Activated naive CD8-positive, alpha-beta T cell treated with anti-CD3 and anti-CD28 coated beads for 36 hours (primary cell): ENCODE results near the gene CASQ2. TPM values are rescaled to one million over a fixed set of nuclear protein-coding genes. Genes with fewer than 3 reads are reported as not detected.

ENCODE experiments used
- DNase-seq: peaks from one replicate; pipeline ENCODE4 v3.0.0; 2021
- H3K27ac Mint-ChIP-seq: one replicate; pipeline ENCODE4 v1.8.0; 2022; ENCODE audit warnings: mild to moderate bottlenecking, moderate library complexity, mixed read lengths
- H3K27me3 Mint-ChIP-seq: one replicate; pipeline ENCODE4 v1.8.0; 2022; ENCODE audit warnings: mild to moderate bottlenecking, mixed read lengths
- H3K36me3 Mint-ChIP-seq: one replicate; pipeline ENCODE4 v1.8.0; 2021; ENCODE audit warnings: mild to moderate bottlenecking, mixed read lengths
- H3K4me1 Mint-ChIP-seq: one replicate; pipeline ENCODE4 v1.8.0; 2021; ENCODE audit warnings: mixed read lengths
- H3K4me3 Mint-ChIP-seq: one replicate; pipeline ENCODE4 v1.8.0; 2022; ENCODE audit warnings: mild to moderate bottlenecking, moderate library complexity, mixed read lengths
- H3K9me3 Mint-ChIP-seq: one replicate; pipeline ENCODE4 v1.8.0; 2022; ENCODE audit warnings: mixed read lengths
- total RNA-seq, 2 experiments: library from RNA; stranded (reverse); gene quantifications; one replicate each; pipeline ENCODE4 v1.2.3, GENCODE V29; 2021

CASQ2 gene
- not detected for total RNA-seq

GRCh38 chr1:115768549-115768948 is at the start of gene CASQ2:
TSS of gene CASQ2 (minus strand) at chr1:115768714. CDS start at chr1:115768541, 173 bp downstream.
- DNase-seq: no peak
- H3K4me1 Mint-ChIP-seq: no peaks in the 10 kb centered on the region
- peaks cover 8% of the 10 kb centered on the region for H3K27me3 Mint-ChIP-seq
- H3K4me3 Mint-ChIP-seq: no peak within 1 kb of the TSS
- no peak within 1 kb of the TSS for H3K27ac Mint-ChIP-seq
- no peaks in the 10 kb centered on the region for H3K9me3 Mint-ChIP-seq
- H3K36me3 Mint-ChIP-seq: no peaks in the 10 kb centered on the region

GRCh38 chr1:115815694-115816093 is 47.2 kb upstream of the CASQ2 start:
- no peaks in the 10 kb centered on the region for H3K36me3 Mint-ChIP-seq
- no peak overlapping the region for H3K4me3 Mint-ChIP-seq
- DNase-seq: no peak
- no peak overlapping the region for H3K27ac Mint-ChIP-seq
- H3K9me3 Mint-ChIP-seq: no peaks in the 10 kb centered on the region
- peaks cover 31% of the 10 kb centered on the region for H3K27me3 Mint-ChIP-seq
- H3K4me1 Mint-ChIP-seq: no peaks in the 10 kb centered on the region

- Mint-ChIP-seq H3K4me1 (no peaks in the 10 kb centered on the region), H3K36me3 (no peaks in the 10 kb centered on the region), H3K4me3 (no peak overlapping the region), H3K27ac (no peak overlapping the region), H3K9me3 (no peaks in the 10 kb centered on the region), H3K27me3 (peaks cover 31% of the 10 kb centered on the region)
- no peak for DNase-seq
Observed at GRCh38 chr1:115814685-115815398, 46.3 kb upstream of the CASQ2 start.

DNA sequence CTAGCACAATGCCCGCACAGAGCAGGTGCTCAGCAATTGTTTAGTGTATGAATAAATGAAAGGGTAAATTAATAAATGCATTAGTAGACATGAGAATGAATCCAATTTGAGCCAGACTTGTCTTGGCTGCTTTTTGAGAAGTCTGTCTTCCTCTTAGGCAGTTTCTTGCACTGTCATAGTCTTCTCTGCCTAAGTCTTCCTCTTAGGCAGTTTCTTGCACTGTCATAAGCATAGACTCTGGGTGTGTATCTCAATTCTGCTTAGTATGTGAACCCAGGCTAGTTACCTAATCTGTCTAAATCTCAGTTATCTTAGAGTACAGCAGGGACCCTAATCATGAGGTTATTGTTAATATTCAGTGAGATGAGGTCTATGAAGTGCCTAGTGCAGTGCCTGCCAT is 45.2 kb upstream of the CASQ2 start:
- no peaks in the 10 kb centered on the region for H3K4me1 Mint-ChIP-seq
- no peaks in the 10 kb centered on the region for H3K36me3 Mint-ChIP-seq
- H3K27ac Mint-ChIP-seq: no peak overlapping the region
- H3K4me3 Mint-ChIP-seq: no peak overlapping the region
- peaks cover 31% of the 10 kb centered on the region for H3K27me3 Mint-ChIP-seq
- DNase-seq: no peak
- H3K9me3 Mint-ChIP-seq: no peaks in the 10 kb centered on the region

- Mint-ChIP-seq H3K4me1 (no peaks in the 10 kb centered on the region), H3K4me3 (no peak overlapping the region), H3K9me3 (no peaks in the 10 kb centered on the region), H3K27ac (no peak overlapping the region), H3K27me3 (peaks cover 26% of the 10 kb centered on the region), H3K36me3 (no peaks in the 10 kb centered on the region)
- DNase-seq: no peak
Observed at GRCh38 chr1:115811140-115811828, 42.8 kb upstream of the CASQ2 start.

DNA sequence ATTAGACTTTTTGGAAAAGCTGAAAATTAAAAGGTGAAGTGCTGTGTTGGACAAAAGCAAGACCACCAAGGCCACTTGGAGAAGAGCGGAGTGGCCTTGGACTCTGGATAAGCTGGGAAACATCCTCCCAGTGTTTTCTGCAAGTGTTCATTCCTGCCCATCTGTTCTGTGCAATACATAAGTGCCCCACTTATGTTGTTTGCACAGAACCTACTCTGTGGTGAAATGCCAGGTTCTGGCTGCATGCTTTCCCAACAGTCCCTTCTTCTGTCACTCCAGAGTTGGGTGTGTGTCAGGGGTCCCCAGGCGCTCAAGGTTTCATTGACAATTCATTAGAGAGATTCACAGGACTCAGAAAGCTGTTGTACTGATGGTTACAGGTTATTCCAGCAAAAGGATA is 42.1 kb upstream of the CASQ2 start:
- Mint-ChIP-seq H3K4me1 (no peaks in the 10 kb centered on the region), H3K9me3 (no peaks in the 10 kb centered on the region), H3K27ac (no peak overlapping the region), H3K36me3 (no peaks in the 10 kb centered on the region), H3K27me3 (peaks cover 20% of the 10 kb centered on the region), H3K4me3 (no peak overlapping the region)
- DNase-seq: no peak

DNA sequence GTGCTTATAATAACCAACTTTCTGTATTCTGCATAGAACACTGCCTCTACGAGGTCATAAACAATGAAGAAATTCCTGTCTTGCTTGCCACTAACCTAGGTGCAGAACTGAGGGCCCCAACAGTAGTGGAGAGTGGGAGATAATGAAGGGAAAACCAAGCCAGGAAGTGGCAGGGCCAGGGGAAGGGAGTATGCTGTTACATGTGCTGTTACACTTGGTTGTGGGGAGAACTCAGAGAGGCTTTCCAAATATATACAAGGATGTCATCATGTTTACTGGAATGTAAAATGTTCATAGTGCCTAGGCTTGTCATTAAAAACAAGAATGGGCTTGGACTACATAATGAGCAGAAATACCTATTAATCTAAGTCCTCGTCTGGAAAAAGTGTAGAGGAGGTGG is 41.3 kb upstream of the CASQ2 start:
- Mint-ChIP-seq H3K9me3 (no peaks in the 10 kb centered on the region), H3K4me1 (no peaks in the 10 kb centered on the region)

GRCh38 chr1:115809076-115809475 is 40.6 kb upstream of the CASQ2 start:
- Mint-ChIP-seq H3K4me1 (no peaks in the 10 kb centered on the region), H3K27ac (no peak overlapping the region), H3K36me3 (no peaks in the 10 kb centered on the region), H3K9me3 (no peaks in the 10 kb centered on the region), H3K27me3 (peaks cover 28% of the 10 kb centered on the region), H3K4me3 (no peak overlapping the region)
- DNase-seq: no peak

More for the DNA sequence above, 41.3 kb upstream of the CASQ2 start:
- no peak overlapping the region for H3K27ac Mint-ChIP-seq
- peaks cover 22% of the 10 kb centered on the region for H3K27me3 Mint-ChIP-seq
- no peak overlapping the region for H3K4me3 Mint-ChIP-seq
- DNase-seq: no peak
- no peaks in the 10 kb centered on the region for H3K36me3 Mint-ChIP-seq

GRCh38 chr1:115807723-115808122 is 39.2 kb upstream of the CASQ2 start:
- DNase-seq: peak; percentile 8
- H3K27ac Mint-ChIP-seq: no peak overlapping the region
- peaks cover 20% of the 10 kb centered on the region for H3K27me3 Mint-ChIP-seq
- H3K4me1 Mint-ChIP-seq: no peaks in the 10 kb centered on the region
- H3K4me3 Mint-ChIP-seq: no peak overlapping the region
- no peaks in the 10 kb centered on the region for H3K9me3 Mint-ChIP-seq
- H3K36me3 Mint-ChIP-seq: no peaks in the 10 kb centered on the region

DNA sequence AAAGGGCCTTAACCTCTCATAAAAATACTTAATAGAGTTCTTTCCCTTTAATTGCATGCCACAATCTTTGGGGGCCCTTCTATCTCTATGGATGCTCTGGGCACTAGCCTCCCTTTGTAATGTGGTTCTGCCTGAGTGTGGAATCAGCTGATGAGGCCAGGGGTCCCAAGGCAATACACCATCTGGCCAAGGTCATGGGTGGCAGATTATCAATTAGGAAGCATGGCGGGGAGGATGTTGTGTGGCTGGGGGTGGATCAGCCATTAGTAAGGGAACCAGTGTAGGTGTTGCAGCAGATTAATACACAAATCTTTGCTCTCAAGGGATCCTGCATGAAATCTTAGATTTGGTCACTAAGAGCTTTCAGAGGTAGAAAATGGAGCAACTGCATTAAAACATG is 37.1 kb upstream of the CASQ2 start:
- no peaks in the 10 kb centered on the region for H3K4me1 Mint-ChIP-seq
- H3K9me3 Mint-ChIP-seq: no peaks in the 10 kb centered on the region
- no peaks in the 10 kb centered on the region for H3K36me3 Mint-ChIP-seq
- H3K4me3 Mint-ChIP-seq: no peak overlapping the region
- peaks cover 23% of the 10 kb centered on the region for H3K27me3 Mint-ChIP-seq
- no peak overlapping the region for H3K27ac Mint-ChIP-seq
- DNase-seq: no peak

GRCh38 chr1:115802416-115802815 is 33.9 kb upstream of the CASQ2 start:
- H3K36me3 Mint-ChIP-seq: no peaks in the 10 kb centered on the region
- H3K4me3 Mint-ChIP-seq: no peak overlapping the region
- no peaks in the 10 kb centered on the region for H3K9me3 Mint-ChIP-seq
- H3K27me3 Mint-ChIP-seq: peaks cover 17% of the 10 kb centered on the region
- no peaks in the 10 kb centered on the region for H3K4me1 Mint-ChIP-seq
- H3K27ac Mint-ChIP-seq: no peak overlapping the region
- DNase-seq: no peak

- DNase-seq: no peak
Observed at GRCh38 chr1:115797486-115797885, 29.0 kb upstream of the CASQ2 start.

GRCh38 chr1:115796897-115797296 is 28.4 kb upstream of the CASQ2 start:
- DNase-seq: no peak
- Mint-ChIP-seq H3K36me3 (no peaks in the 10 kb centered on the region), H3K4me3 (no peak overlapping the region), H3K27me3 (peaks cover 27% of the 10 kb centered on the region), H3K27ac (no peak overlapping the region), H3K9me3 (no peaks in the 10 kb centered on the region), H3K4me1 (no peaks in the 10 kb centered on the region)

More at GRCh38 chr1:115797486-115797885, 29.0 kb upstream of the CASQ2 start:
- Mint-ChIP-seq H3K27ac (no peak overlapping the region), H3K4me3 (no peak overlapping the region), H3K27me3 (peaks cover 21% of the 10 kb centered on the region), H3K4me1 (no peaks in the 10 kb centered on the region), H3K9me3 (no peaks in the 10 kb centered on the region), H3K36me3 (no peaks in the 10 kb centered on the region)

DNA sequence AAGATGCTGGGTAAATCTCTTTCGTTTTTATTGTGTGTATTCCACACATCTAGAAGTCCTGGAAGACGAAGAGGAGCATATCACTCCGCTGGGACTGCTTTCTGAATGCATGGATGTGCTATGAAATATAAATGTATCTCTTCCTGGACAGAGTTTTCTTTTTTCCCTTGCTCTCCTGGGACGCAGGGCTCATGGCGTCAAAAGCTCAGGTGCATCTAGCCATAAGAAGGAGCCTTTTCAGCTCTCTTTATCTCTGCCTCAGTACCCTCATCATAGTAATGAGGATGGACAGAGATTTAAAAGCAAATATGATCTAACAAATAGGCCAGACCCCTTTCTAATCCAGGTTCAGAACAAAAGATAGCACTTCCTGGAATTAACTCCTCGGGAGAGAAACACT is 27.5 kb upstream of the CASQ2 start:
- no peak overlapping the region for H3K4me3 Mint-ChIP-seq
- no peaks in the 10 kb centered on the region for H3K9me3 Mint-ChIP-seq
- DNase-seq: no peak
- no peak overlapping the region for H3K27ac Mint-ChIP-seq
- H3K36me3 Mint-ChIP-seq: no peaks in the 10 kb centered on the region
- no peaks in the 10 kb centered on the region for H3K4me1 Mint-ChIP-seq
- H3K27me3 Mint-ChIP-seq: peaks cover 28% of the 10 kb centered on the region

DNA sequence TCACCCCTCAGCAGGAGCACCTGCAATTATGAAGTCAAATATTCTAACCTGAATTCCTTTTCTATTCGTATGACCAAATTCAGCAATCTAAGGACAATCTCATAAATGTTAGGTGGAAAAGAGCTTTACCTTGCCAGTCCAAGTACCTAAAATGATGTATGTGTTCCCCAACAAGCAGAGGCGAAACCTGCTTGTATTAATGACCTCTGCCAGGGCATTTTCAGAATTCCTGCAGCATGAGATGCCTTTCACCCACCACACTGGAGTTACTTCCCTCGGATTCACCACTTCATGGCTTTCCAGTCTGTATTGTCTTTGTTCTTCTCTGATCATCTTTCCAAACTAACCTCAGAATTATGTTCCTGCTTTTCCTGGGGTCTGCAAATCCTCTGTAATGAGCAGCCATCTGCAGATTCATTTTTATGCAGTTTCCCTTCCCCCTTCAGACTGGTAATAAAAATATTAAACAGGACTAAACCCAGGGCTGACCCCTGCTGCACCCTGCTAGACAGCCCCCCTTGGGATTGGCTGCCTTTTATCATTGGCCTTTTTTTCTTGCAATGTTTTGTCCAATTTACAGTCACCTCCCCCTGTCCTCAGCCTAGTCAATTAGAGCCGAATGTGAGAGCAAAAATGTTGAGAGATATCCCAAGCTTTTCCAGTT is 26.6 kb upstream of the CASQ2 start:
- Mint-ChIP-seq H3K4me1 (no peaks in the 10 kb centered on the region), H3K9me3 (no peaks in the 10 kb centered on the region), H3K4me3 (no peak overlapping the region), H3K27me3 (peaks cover 26% of the 10 kb centered on the region), H3K27ac (no peak overlapping the region), H3K36me3 (no peaks in the 10 kb centered on the region)
- no peak for DNase-seq
